Loucy (cell line): ENCODE data around the gene STPG4.

Experiments
- EZH2phosphoT487 ChIP-seq: fragments of 200-600 bp; IDR thresholded peaks from 2 replicates; pipeline ENCODE4 v1.6.1; 2018; ENCODE audit warnings: antibody characterized with exemption, mild to moderate bottlenecking, moderate library complexity, borderline replicate concordance
- TF ChIP-seq, protein P1 (sequence below): fragments of 200-600 bp; sonication (generic); conservative IDR thresholded peaks from 2 replicates; pipeline ENCODE4 v1.5.1; 2014; ENCODE audit warnings: mild to moderate bottlenecking, antibody characterized with exemption, low read length

DNA sequence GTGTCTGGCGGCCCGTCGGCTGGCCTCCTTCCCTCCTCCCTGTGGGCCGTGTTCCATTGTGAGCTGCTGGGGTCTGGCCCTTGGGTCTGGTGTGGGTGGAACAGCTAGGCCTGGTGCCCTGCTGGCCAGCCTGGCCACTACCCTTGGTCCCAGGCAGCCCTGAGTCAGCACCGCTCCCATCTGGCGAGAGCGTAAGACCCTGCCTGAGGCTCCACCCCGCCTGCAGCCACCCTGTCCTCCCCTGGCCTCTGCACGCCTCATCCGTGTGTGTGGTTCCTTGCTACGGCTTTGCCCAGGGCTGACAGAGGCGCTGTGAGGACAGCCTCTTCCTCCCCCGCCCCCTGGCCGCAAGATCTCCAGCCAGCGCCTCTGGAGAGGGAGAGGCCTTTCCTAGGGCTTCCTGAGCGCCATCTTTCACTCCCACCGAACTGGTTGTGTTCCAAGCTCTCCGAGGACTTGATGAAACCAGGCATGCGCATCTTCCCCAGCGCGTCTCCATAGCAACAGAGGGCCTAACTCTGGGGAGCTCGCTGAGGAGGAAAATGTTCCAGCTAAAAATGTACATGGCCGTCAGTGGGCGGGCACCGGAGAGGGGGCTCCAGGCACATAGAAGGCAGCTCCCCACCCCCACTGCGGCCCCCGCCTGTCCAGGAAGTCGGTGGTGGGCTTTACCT is 83.0 kb downstream of the STPG4 start:
- TF ChIP-seq EZH2phosphoT487, result no peak
- TF ChIP-seq, protein P1, sequence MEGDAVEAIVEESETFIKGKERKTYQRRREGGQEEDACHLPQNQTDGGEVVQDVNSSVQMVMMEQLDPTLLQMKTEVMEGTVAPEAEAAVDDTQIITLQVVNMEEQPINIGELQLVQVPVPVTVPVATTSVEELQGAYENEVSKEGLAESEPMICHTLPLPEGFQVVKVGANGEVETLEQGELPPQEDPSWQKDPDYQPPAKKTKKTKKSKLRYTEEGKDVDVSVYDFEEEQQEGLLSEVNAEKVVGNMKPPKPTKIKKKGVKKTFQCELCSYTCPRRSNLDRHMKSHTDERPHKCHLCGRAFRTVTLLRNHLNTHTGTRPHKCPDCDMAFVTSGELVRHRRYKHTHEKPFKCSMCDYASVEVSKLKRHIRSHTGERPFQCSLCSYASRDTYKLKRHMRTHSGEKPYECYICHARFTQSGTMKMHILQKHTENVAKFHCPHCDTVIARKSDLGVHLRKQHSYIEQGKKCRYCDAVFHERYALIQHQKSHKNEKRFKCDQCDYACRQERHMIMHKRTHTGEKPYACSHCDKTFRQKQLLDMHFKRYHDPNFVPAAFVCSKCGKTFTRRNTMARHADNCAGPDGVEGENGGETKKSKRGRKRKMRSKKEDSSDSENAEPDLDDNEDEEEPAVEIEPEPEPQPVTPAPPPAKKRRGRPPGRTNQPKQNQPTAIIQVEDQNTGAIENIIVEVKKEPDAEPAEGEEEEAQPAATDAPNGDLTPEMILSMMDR, result no peak
